Ishikawa (cell line): ENCODE results near the gene DAB2IP.

Experiments
- EP300 ChIP-seq: IDR thresholded peaks from 2 replicates; pipeline ENCODE4 v1.6.1; 2012; ENCODE audit warnings: borderline replicate concordance
- TAF1 ChIP-seq: IDR thresholded peaks from 2 replicates; pipeline ENCODE4 v1.6.1; 2012; ENCODE audit warnings: low read depth, mild to moderate bottlenecking
- TCF12 ChIP-seq: IDR thresholded peaks from 2 replicates; pipeline ENCODE4 v1.6.1; 2012; ENCODE audit warnings: low read depth

DNA sequence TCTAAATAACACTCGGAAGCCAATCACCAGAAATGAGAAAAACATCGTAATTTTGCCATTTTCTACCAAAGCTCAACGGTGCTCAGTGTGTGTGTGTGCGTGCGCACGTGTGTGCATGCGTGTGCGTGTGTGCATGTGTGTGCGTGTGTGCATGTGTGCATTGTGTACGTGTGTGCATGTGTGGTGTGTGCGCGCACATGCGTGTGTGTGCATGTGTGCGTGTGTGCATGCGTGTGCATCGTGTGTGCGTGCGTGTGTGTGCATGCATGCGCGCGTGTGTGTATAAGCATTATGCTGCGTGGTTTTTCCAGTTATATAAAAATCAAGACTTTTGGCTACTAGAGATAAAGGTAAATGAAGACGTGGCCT, 165.0 kb downstream of the DAB2IP start:
- TF ChIP-seq EP300: no peak
- TF ChIP-seq TCF12: no peak
- TF ChIP-seq TAF1: no peak
